Ascending aorta (tissue), 2 donors: ENCODE data around the gene UBXN7. TPM values are rescaled to one million over a fixed set of nuclear protein-coding genes. Genes with fewer than 3 reads are reported as not detected.

ENCODE experiments used
- DNase-seq, 2 donors: peaks; one replicate each; pipeline ENCODE4 v3.0.0-alpha.2; 2019; ENCODE audit warnings: low spot score in 2 of 2
- H3K27ac ChIP-seq, 2 donors: fragments of 200-600 bp; sonication (generic); one replicate each; pipeline ENCODE4 v1.5.1; 2016 to 2017; ENCODE audit warnings: mild to moderate bottlenecking in 1 of 2
- H3K27me3 ChIP-seq: fragments of 200-600 bp; sonication (generic); one replicate; pipeline ENCODE4 v1.5.1; 2017
- H3K36me3 ChIP-seq, 2 donors: fragments of 200-600 bp; sonication (generic); one replicate each; pipeline ENCODE4 v1.5.1; 2016
- H3K4me1 ChIP-seq, 2 donors: fragments of 200-600 bp; sonication (generic); one replicate each; pipeline ENCODE4 v1.5.1; 2016 to 2017; ENCODE audit warnings: mild to moderate bottlenecking in 1 of 2
- H3K4me3 ChIP-seq, 2 donors: fragments of 200-600 bp; sonication (generic); one replicate each; pipeline ENCODE4 v1.5.1; 2016 to 2017; ENCODE audit warnings: mild to moderate bottlenecking in 1 of 2
- H3K9me3 ChIP-seq, 2 donors: fragments of 200-600 bp; sonication (generic); one replicate each; pipeline ENCODE4 v1.5.1; 2016
- intact Hi-C: fragments of 100-400 bp; cut with DNase I; formaldehyde crosslinking; loops from one replicate; pipeline ENCODE4 v1.15.1; 2023
- total RNA-seq: library from RNA; depleted of rRNA; stranded (reverse); fragments of >200 nt; gene quantifications from one replicate; pipeline ENCODE4 v1.1.0, GENCODE V29; 2016
- TF ChIP-seq, protein P1 (sequence below), 3 experiments: fragments of 200-600 bp in 2 of 3; fragments of 450-650 bp in 1 of 3; sonication (generic) in 2 of 3; IDR thresholded peaks; one replicate each; pipeline ENCODE4 v1.5.1; 2016 to 2019; ENCODE audit warnings: antibody characterized with exemption in 3 of 3, mild to moderate bottlenecking in 1 of 3, moderate library complexity in 1 of 3

The UBXN7 gene
- total RNA-seq, 1 donor from 2014 or later = 7.2 TPM

GRCh38 chr3:196298521-196298920, 133.7 kb downstream of the UBXN7 start:
- no peaks in the 10 kb centered on the region for H3K36me3 ChIP-seq
- intact Hi-C loops = no loop called here
- H3K4me3 ChIP-seq = no peak overlapping the region
- H3K9me3 ChIP-seq = no peaks in the 10 kb centered on the region
- no peak overlapping the region for H3K27ac ChIP-seq
- no peaks in the 10 kb centered on the region for H3K4me1 ChIP-seq
- no peaks in the 10 kb centered on the region for H3K27me3 ChIP-seq
- TF ChIP-seq, protein P1, sequence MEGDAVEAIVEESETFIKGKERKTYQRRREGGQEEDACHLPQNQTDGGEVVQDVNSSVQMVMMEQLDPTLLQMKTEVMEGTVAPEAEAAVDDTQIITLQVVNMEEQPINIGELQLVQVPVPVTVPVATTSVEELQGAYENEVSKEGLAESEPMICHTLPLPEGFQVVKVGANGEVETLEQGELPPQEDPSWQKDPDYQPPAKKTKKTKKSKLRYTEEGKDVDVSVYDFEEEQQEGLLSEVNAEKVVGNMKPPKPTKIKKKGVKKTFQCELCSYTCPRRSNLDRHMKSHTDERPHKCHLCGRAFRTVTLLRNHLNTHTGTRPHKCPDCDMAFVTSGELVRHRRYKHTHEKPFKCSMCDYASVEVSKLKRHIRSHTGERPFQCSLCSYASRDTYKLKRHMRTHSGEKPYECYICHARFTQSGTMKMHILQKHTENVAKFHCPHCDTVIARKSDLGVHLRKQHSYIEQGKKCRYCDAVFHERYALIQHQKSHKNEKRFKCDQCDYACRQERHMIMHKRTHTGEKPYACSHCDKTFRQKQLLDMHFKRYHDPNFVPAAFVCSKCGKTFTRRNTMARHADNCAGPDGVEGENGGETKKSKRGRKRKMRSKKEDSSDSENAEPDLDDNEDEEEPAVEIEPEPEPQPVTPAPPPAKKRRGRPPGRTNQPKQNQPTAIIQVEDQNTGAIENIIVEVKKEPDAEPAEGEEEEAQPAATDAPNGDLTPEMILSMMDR (IDR thresholded peaks at IDR 0.05) = no peak
- DNase-seq = no peak

Other genes starting within 250 kb of the UBXN7 start
- not detected for gene ZDHHC19, start 221.0 kb downstream of the UBXN7 start, total RNA-seq
- not detected for gene SLC51A, start 215.9 kb downstream of the UBXN7 start, total RNA-seq
- gene PCYT1A, start 144.7 kb downstream of the UBXN7 start, total RNA-seq = 30.7 TPM
- not detected for gene DYNLT2B, start 114.2 kb downstream of the UBXN7 start, total RNA-seq
- gene TM4SF19, start 94.0 kb downstream of the UBXN7 start, total RNA-seq = not detected
- 16.0 TPM for gene RNF168, start 71.3 kb upstream of the UBXN7 start, total RNA-seq
- gene SMCO1, start 82.9 kb upstream of the UBXN7 start, total RNA-seq = not detected
- 0.21 TPM for gene WDR53, start 136.1 kb upstream of the UBXN7 start, total RNA-seq
- gene FBXO45, start 136.2 kb upstream of the UBXN7 start, total RNA-seq = 0.64 TPM
- 22.6 TPM for gene NRROS, start 207.3 kb upstream of the UBXN7 start, total RNA-seq